Measurements from ENCODE around the gene LZIC.

GRCh38 chr1:9886092-9886742 lies 57.0 kb downstream of the LZIC start:
- TF ChIP-seq, protein P1, sequence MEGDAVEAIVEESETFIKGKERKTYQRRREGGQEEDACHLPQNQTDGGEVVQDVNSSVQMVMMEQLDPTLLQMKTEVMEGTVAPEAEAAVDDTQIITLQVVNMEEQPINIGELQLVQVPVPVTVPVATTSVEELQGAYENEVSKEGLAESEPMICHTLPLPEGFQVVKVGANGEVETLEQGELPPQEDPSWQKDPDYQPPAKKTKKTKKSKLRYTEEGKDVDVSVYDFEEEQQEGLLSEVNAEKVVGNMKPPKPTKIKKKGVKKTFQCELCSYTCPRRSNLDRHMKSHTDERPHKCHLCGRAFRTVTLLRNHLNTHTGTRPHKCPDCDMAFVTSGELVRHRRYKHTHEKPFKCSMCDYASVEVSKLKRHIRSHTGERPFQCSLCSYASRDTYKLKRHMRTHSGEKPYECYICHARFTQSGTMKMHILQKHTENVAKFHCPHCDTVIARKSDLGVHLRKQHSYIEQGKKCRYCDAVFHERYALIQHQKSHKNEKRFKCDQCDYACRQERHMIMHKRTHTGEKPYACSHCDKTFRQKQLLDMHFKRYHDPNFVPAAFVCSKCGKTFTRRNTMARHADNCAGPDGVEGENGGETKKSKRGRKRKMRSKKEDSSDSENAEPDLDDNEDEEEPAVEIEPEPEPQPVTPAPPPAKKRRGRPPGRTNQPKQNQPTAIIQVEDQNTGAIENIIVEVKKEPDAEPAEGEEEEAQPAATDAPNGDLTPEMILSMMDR (conservative IDR thresholded peaks at IDR 0.05 in 1 of 2, IDR thresholded peaks at IDR 0.05 in 1 of 2; ENCODE audit: low read depth in 1 of 2, low read length in 2 of 2): no peak
- no peak for TF ChIP-seq EZH2 (IDR thresholded peaks at IDR 0.05; ENCODE audit: low read length, missing control alignments)
